ENCODE data around the gene ABCA2.

Gene ABCA2

DNA sequence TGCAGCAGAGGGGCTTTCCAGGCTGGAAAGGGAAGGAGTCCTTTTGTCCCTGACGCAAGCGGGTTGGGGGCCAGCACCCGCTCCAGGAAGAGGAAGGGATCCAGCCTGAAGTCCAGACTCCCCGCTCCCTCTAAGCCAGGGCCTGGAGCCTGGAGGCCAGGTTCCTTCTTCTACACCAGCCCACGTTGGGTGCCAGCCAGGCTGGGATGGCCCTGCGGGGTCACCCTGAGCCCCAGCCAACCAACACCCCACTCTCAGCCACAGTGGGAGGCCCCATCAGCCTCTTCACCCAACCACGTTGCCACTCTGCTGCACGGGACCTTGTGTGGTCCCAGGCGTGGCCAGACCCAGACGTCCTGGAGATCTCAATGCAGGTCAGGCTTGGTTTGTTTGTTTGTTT is 4.8 kb upstream of the ABCA2 start:
- intact Hi-C loops (cut with DNase I) = no loop called here
- no peak for DNase-seq

DNA sequence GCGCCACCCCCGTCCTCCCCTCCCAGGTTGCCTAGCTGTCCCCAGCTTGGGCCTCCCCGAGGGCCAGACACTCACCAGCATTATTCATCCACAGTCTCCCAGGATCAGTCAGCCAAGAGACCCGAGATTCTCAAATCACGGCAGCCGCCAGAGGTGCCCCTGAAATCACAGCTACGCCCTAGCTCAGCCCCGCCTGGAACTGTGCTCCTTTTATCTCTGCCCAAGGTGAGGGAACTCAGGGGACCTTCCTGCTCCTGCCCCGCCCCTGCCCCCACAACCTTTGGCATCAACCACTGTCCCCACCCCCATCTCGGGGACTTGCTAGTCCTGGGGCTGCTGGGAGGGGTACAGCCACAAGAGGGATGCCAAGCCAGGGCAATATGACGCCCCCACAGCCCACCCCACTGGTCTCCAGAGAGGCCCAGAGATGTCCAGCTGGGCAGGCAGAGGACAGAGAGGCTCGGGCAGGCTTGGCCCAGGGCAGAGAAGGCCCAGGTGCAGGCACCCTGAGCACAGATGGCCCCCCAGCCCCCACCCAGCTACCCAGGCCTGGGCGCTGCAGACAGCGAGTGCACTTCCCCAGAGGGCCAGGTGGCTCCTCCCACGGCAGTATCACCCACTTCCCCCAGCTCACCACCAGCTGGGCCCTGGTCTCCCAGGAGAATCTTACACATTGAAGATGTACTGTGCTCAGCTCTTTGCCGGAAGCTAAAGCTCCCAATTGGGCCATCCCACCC is 4.0 kb upstream of the ABCA2 start, which contains the start of gene FUT7:
FUT7 (minus strand) TSS at position 185 of the 737 bp plus-strand sequence; CDS start at position 88, 97 bp downstream.
- no peak for DNase-seq
- intact Hi-C loops (cut with DNase I) = no loop called here

DNA sequence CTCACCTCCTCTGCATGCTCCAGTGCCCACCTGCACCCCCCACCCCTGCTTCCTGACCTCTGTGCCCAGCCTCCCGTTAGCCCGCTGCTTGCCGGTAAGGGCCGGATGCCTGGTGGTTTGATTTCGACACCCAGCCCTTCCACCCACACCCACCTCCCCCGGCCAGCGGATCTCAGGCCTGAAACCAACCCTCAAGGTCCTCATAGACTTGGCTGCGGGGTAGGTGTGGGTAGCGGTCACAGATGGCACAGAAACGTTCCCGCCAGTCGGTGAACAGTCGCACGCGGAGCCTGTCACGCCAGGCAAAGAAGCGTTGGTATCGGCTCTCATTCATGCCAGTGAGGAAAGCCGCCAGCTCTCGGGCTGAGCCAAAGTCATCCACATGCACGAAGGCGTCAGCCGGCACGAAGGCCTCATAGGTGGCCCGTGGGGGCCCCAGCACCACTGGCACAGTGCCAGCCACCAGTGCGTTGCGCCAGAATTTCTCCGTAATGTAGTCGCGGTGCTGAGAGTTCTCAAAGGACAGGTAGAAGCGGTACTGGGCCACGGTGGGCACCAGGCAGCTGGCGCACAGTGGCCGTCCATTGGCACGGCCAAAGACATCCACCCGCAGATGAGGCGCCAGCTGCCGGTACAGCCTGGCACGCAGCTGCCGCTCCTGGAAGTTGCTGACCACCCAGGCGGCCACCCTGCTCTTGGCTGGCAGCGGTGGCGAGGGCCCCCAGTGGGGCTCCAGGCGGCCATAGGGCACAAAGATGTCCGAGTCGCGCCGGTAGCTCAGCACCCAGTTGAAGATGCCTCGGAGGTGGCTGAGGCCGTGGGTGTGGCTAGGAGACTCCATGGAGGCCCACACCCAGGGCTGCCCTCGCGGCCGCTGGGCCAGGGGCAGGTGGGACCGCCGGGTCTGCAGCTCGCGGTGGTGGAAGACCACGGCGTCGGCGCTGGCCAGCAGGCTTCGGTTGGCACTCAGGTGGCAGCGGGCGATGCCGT is 2.8 kb upstream of the ABCA2 start:
- intact Hi-C loops (cut with DNase I) = no loop called here
- peak in 1 of 10 donors; percentile 88 for DNase-seq

DNA sequence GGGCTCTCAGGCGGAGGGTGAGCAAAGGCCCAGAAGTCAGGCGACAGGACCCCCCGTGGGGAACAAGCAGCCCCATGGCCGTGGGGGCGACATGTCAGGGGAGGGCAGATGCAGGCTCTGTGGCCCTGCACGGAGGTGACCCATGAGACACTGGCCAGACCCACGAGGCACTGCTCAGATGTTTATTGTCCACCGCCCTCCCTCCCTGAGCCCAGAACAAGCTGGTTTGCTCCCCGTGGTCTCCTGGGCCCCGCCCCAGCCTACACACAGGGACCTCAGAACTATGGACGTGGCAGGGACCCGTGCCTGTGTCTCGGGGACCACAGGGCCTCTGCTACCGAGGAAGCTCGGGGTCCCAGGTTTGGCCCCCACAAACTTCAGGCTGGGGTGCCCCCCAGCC is 2.0 kb upstream of the ABCA2 start:
- DNase-seq = no peak
- intact Hi-C loops (cut with DNase I) = no loop called here

DNA sequence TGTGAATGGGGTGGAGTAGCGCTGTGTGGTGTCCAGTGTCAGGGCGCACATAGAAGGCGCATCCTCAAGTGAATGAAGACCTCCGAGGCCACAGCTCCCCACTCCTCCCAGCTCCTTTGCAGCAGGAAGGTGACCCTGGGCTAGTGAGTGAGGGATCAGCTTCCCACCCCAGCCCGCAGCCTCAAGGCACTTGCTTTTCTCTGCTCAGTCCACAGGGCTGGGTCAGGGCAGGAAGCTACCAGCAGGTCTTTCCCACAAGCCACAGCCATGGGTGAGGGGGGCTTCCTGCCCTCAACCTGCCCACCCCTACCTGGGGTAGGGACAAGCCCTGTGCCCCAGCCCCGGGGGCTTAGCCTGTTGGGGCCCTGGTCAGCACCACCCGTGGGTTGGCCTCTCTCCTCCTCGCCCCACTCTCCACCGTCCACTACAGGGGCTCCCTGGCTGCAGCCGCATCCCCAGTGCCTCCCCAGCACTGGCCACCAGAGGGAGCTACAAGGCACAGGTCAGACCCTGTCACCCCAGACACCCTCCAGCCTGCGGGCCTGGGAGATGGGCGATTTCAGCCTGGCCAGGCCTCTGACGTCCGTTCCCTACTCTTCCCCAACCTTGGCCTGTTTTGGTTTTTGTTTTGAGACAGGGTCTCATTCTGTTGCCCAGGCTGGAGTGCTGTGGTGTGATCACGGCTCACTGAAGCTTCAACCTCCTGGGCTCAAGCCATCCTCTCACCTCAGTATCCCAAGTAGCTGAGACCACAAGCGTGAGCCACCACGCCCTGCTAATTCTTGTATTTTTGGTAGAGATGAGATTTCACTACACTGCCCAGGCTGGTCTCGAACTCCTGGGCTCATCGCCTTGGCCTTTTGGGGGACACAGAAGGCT is 1.3 kb upstream of the ABCA2 start:
- intact Hi-C loops (cut with DNase I) = loop anchor here (5.0 kb wide), 1 partner anchor 242 kb away; no protein-coding TSS in a partner anchor
- DNase-seq = peak; percentile 61 to 97 (median 84)

DNA sequence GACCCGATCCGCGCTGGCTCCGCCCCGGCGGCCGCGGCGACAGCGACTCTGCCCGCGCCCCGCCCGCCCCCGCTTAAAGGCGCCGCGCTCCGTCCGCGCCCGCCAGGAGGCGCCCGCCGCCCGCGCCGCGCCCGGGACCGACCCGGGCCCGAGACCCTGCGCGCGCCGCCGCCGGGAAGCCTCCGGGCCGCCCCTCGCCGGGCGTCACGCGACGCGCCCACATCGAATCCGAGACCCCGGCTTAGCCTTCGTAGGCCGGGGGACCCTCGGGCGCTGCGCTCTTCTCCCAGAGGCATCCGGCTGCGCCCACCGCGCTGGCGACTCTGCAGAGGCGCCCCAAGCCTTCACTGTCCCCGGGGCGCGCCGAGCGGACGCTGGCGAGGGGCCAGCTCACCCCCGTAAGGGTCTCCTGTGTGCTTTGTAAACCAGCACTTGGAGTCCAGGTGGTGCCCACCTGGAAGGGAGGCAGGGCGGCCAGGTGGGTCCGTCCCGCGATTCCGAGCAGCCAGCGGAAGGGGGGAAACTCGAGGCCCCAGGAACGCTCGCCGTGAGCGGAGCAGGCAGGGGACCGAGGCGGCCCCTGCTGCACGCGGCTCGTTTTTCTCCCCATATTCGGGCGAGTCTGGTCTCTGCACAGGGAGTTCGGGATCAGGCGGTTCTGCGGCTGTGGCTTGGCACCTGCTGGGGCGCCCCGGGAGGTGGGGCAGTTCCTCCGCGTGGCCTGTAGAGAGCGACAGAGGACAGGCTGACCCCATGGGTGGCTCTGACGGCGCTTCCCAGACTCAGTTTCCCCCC is 423 bp upstream of the ABCA2 start:
- intact Hi-C loops (cut with DNase I) = loop anchor here (5.0 kb wide), 1 partner anchor 241 kb away; no protein-coding TSS in a partner anchor
- DNase-seq = peak in 8 of 10 donors; percentile 63 to 96 (median 73)

DNA sequence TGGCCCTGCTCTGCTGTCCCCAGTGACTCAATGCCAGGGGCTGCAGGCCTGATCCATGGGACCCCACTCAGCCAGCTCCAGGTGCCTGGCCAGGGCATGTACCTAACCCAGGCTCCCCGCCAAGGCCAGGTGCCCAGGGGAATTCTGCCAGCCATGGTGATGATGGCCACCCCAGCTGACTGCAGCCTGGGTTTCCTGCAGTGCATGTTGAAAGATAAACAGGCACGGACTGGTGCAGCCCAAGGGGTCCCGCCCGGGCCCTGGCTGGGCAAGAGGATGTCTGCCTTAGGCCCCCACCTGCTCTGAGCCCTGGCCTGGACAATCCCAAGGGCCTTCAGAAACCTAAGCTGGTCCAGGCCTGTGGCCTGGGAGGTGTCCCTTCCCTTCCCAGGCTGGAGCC is 1.2 kb downstream of the ABCA2 start:
- no peak for DNase-seq
- intact Hi-C loops (cut with DNase I) = loop anchor here (5.0 kb wide), 1 partner anchor 240 kb away; no protein-coding TSS in a partner anchor

DNA sequence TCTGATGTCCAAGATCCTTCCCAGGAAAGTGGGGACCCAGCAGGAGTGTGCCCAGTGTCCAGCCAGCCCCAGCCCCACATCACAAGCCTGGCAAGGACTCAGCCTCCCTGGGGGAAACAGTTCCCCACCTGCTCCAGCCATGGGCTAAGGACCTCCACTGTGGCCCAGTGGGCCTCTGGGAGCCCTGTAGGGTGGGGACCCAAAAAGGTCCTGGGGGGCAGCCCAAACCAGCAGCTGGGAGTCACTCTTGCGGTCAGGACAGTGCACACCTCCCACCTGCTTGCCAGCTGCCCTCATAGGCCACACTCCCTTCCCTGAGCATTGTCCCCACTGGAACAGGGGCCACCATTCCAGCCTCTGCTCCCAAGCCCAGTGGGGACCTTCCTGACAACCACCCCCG is 1.7 kb downstream of the ABCA2 start:
- intact Hi-C loops (cut with DNase I) = loop anchor here (5.0 kb wide), 1 partner anchor 239 kb away; no protein-coding TSS in a partner anchor
- DNase-seq = no peak

DNA sequence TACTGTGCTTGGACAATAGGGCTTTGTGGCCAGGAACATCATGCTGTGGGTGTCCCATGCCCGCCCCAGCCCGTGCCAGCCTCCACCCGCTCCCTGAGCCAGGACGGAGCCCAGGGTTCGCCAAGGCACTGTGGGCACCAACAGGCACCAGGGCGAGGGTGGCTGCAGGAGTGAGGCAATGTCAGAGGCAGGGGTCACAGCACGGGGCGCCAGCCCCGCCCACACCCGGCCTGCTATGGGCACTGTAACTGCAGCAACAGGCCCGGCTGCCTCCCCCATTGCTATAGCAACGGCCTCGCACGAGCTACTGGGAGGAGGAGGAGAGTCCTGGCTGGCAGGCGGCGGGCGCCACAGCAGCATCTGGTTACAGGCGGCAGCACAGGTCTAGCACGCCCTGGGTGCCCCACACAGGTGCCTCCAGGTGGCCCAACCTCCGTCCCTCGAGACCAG is 2.5 kb downstream of the ABCA2 start:
- DNase-seq = peak; percentile 93 to 100 (median 97)
- intact Hi-C loops (cut with DNase I) = loop anchor here (5.0 kb wide), 1 partner anchor 238 kb away; no protein-coding TSS in a partner anchor

DNA sequence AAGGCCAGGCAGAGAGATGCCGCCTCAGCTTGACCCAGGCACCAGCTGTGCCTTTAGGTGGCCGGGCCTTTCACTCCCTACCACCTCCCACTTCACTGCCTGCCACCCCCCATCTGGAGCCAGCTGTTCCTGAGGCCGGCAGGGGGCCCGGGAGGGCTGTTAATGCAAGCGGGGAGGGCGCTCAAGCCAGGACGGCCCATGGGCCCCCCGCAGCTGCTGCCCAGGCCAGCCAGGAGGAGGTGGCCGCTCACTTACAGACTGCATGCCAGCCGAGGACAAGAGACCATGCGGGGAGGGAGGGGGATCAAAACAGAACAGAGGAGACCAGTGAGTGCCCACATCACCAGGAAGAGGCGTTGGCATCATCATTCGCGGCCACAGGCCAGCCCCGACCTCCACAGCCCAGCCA is 4.5 kb downstream of the ABCA2 start:
- intact Hi-C loops (cut with DNase I) = no loop called here
- DNase-seq = peak in 6 of 10 donors; percentile 54 to 95 (median 69)

DNA sequence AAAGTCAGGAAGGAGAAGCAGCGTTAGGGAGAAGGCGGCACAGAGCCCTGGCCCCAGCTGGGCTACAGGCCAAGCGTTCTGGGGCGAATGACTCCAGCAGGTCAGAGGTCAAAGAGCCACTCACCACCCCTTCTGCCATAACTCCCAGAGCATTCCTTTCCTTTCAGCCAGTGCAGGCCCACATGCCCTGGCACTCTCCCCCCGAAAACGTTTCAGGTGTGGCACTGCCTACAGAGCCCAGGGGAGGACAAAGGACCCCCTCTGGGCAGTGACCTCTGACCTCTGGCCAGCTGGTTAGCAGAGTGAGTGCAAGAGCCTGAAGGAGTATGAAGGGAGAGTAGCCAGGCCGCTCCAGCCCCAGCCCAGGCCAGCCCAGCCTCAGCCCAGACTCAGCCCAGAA is 4.9 kb downstream of the ABCA2 start:
- intact Hi-C loops (cut with DNase I) = no loop called here
- DNase-seq = no peak

DNA sequence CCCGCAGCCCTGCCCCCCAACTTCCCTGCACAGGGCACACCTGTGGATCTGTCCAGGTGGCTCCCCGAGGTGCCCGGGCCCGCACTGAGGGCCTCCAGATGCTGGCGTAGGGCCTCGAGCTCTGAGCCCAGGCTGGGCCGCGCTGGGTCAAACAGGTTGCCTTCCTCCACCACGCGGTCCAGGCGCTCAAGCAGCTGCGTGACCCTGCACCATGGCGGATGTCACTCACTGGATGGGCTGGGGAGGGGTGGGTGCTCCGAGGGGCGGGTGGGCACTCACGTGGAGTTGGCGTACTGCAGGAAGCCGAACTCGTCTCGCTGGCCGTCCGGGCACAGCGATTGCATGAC is 5.4 kb downstream of the ABCA2 start:
- DNase-seq = no peak
- intact Hi-C loops (cut with DNase I) = no loop called here

DNA sequence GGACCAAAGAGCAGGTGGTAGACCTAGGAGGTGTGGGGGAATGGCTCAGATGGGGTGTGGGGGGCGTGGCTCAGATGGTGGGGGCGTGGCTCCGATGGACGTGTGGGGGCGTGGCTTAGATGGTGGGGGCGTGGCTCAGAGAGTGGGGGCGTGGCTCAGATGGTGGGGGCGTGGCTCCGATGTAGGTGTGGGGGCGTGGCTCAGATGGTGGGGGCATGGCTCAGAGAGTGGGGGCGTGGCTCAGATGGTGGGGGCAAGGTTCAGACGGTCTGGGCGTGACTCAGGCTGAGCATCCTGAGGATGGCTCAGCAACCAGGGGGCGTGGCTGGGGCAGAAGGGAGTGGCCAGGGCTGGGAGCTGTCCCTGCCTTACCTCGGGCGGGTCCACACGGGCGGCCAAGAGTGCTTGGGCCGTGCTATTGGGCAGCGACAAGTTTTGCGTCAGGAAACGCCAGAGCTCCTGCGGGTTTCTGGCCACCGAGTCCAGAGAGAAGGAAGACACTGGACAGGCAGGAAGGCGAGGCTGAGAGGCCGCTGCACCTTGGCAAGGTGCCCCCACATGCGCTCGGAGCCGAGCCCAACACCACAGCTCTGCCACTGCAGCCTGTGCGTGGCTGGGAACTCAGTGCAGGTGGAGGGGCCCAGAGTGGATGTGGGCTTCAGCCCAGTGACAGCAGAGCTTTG is 5.9 kb downstream of the ABCA2 start:
- DNase-seq = peak; percentile 76 to 99 (median 88)
- intact Hi-C loops (cut with DNase I) = no loop called here

DNA sequence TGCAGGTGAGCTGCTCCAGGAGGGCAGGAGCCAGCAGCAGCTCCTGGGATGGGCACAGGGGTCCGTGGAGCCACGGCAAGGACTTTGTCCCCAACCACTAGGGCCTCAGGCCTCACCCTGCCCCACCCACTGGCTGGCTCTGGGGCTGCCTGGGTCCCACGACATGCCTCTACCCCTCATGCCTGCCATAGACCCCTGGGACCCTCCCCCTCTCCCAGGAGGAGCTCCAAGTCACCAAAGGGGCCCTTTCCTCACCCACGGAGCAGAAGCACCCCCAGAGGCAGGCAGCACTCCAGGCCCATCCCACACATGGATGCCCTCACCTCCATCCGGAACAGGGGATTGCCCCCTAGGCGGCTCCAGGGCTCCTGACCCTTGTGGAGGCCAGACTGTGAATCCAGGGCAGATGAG is 6.5 kb downstream of the ABCA2 start:
- intact Hi-C loops (cut with DNase I) = no loop called here
- no peak for DNase-seq

DNA sequence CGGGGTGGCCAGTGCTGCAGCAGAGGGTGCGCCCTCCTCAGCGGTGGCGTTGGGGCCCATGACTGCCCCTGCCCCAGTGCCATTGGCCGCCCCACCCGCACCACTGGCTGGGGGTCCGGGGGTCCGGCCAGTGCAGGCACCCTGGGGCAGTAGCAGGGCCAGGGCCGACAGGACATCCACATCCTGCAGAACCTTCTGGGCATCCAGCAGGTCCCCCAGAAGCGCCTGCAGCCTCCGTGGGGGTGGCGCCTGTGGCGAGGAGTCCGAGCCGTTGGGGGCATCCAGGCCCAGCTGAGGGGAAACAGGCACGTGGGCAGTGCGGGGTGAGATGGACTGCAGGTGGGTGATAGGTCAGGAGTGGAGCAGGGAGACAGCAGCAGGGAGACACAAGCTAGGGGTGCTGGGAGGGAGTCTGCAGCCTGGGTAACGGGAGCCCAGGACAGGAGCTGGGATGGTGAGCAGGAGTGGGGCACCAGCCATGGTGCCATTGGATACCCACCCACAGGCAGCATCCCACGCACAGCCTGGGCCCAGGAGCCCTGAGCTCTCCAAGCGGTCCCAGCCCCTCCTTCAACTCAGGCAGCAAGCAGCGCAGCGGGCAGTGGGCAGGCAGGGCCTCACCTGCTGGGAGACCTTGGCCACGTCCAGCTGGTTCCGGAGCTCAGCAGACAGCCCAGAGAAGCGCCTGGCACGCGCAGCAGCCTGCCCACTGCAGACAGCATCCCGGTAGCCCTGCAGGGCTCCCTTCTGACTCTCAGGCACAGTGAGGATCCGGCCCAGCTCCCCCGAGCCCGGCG is 7.1 kb downstream of the ABCA2 start:
- intact Hi-C loops (cut with DNase I) = no loop called here
- peak in 1 of 10 donors; percentile 55 for DNase-seq

DNA sequence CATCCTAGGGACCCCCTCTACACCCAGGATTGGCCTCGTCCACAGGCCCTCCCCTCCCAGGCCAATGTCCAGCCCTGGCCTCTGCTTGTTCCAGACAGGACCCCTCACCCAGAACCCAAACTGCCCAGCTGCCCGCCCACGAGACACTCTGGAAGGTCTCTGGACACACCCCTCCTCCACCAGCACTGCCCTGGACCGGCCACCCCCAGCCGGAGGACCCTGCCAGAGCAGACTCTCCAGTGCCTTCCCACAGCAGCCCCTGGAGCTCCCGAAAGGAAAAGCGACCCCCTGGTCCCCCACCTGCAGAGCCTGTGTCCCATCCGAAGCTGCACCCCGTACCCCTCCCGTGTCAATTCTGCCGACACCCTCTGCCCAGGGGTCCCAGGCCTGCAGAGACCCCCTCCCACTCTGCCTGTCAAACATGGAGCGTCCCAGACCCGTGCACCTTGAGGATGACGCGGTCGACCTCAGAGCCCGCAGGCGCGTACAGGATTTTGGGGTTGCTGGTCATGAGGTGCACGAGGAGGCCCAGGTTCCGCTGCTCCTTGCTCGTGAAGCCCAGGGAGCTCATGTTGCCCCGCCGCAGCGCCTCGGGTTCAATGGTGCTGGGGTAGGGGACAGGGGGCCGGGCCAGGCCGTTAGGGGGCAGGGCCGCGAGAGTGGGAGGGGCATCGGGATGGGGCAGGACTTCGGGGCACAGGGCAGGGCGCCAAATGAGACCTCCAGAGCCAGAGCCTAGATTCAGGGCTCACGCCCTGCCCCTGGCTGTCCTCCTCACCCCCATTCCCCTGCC is 8.0 kb downstream of the ABCA2 start:
- intact Hi-C loops (cut with DNase I) = no loop called here
- no peak for DNase-seq

Measured in posterior cingulate gyrus (tissue), 11 donors.